Ishikawa (cell line): ENCODE measurements around the gene ACADM.

Experiments used
- CEBPB ChIP-seq: IDR thresholded peaks from 2 replicates; pipeline ENCODE4 v1.6.1; 2012
- EP300 ChIP-seq: IDR thresholded peaks from 2 replicates; pipeline ENCODE4 v1.6.1; 2012; ENCODE audit warnings: borderline replicate concordance
- NFIC ChIP-seq: IDR thresholded peaks from 2 replicates; pipeline ENCODE4 v1.6.1; 2012

- TF ChIP-seq EP300: no peak
- no peak for TF ChIP-seq CEBPB
- no peak for TF ChIP-seq NFIC
These were observed 7.4 kb downstream of the ACADM start for GRCh38 chr1:75731881-75732280.
